HG03060 (cell line): Measurements from ENCODE around the gene ITPRIP.
A peak's percentile ranks its signal among the peaks of the same experiment; 100 is the strongest.

ENCODE experiments used
- ATAC-seq: cut with Tn5 transposase; IDR thresholded peaks from one replicate; pipeline ENCODE4 v1.9.1; 2021; ENCODE audit warnings: low read depth, moderate number of reproducible peaks; ENCODE audit not compliant: unreplicated experiment

Gene ITPRIP

GRCh38 chr10:104293011-104293410 lies 45.3 kb downstream of the ITPRIP start:
- ATAC-seq: no peak

- ATAC-seq: peak; percentile 95
These were observed 46.8 kb downstream of the ITPRIP start for GRCh38 chr10:104291439-104291951.

- no peak for ATAC-seq
These were observed 49.9 kb downstream of the ITPRIP start for GRCh38 chr10:104288355-104288754.

GRCh38 chr10:104286939-104287338 lies 51.3 kb downstream of the ITPRIP start:
- ATAC-seq: no peak

GRCh38 chr10:104284846-104285245 lies 53.4 kb downstream of the ITPRIP start:
- no peak for ATAC-seq

- no peak for ATAC-seq
These were observed 56.6 kb downstream of the ITPRIP start for GRCh38 chr10:104281694-104282093.

GRCh38 chr10:104279550-104280259 lies 58.6 kb downstream of the ITPRIP start:
- no peak for ATAC-seq

GRCh38 chr10:104277785-104278184 lies 60.5 kb downstream of the ITPRIP start:
- no peak for ATAC-seq

- ATAC-seq: no peak
These were observed 62.1 kb downstream of the ITPRIP start for GRCh38 chr10:104276192-104276591.

- no peak for ATAC-seq
These were observed 63.2 kb downstream of the ITPRIP start for GRCh38 chr10:104274762-104275721.

GRCh38 chr10:104273899-104274575 lies 64.2 kb downstream of the ITPRIP start:
- ATAC-seq: no peak

GRCh38 chr10:104273286-104273685 lies 65.0 kb downstream of the ITPRIP start:
- ATAC-seq: no peak

GRCh38 chr10:104268713-104269645 lies 69.3 kb downstream of the ITPRIP start, which contains the start of gene GSTO2:
Gene GSTO2, plus strand, starts transcription at chr10:104269184. Its CDS starts 5,732 bp downstream, at chr10:104274916.
- peak; percentile 99 for ATAC-seq

- no peak for ATAC-seq
These were observed 69.9 kb downstream of the ITPRIP start for GRCh38 chr10:104268405-104268712.

GRCh38 chr10:104267721-104268404 lies 70.4 kb downstream of the ITPRIP start:
- no peak for ATAC-seq

- ATAC-seq: no peak
These were observed 73.5 kb downstream of the ITPRIP start for GRCh38 chr10:104264783-104265182.

- no peak for ATAC-seq
These were observed 76.2 kb downstream of the ITPRIP start for GRCh38 chr10:104262055-104262454.

GRCh38 chr10:104260775-104261115 lies 77.5 kb downstream of the ITPRIP start:
- ATAC-seq: no peak
